ENCODE results near the gene PDZRN4.

- TF ChIP-seq POLR2AphosphoS5 (IDR thresholded peaks at IDR 0.05; ENCODE audit: low read depth), result no peak
- TF ChIP-seq, protein P1, sequence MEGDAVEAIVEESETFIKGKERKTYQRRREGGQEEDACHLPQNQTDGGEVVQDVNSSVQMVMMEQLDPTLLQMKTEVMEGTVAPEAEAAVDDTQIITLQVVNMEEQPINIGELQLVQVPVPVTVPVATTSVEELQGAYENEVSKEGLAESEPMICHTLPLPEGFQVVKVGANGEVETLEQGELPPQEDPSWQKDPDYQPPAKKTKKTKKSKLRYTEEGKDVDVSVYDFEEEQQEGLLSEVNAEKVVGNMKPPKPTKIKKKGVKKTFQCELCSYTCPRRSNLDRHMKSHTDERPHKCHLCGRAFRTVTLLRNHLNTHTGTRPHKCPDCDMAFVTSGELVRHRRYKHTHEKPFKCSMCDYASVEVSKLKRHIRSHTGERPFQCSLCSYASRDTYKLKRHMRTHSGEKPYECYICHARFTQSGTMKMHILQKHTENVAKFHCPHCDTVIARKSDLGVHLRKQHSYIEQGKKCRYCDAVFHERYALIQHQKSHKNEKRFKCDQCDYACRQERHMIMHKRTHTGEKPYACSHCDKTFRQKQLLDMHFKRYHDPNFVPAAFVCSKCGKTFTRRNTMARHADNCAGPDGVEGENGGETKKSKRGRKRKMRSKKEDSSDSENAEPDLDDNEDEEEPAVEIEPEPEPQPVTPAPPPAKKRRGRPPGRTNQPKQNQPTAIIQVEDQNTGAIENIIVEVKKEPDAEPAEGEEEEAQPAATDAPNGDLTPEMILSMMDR (IDR thresholded peaks at IDR 0.05; ENCODE audit: insufficient read depth, low read length), result no peak
These were observed 249.4 kb downstream of the PDZRN4 start for GRCh38 chr12:41437563-41437962.
